ENCODE measurements around the gene VSIG1.

Gene VSIG1

DNA sequence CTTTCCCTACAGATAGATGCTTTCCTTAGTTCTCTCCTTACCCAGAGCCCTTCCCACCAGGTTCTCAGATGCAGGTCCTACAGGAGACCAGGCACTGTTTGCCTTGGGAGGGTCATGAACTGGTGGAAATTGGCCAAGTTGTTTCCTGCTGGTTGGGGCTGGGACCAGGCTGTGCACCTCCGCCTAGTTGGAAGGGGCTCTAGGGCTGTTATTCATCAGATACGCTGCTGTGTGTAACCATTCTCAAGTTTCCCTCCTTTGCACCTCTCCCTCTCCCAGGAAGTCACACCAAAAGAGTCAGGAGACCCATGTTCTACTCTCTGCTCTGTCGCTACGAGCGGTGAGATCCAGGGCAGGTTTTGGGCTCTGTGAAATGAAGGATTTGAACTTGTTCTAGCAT is 11.9 kb upstream of the VSIG1 start:
- DNase-seq (ENCODE audit: low read depth), result no peak
- TF ChIP-seq CTCF (IDR thresholded peaks at IDR 0.05; ENCODE audit: low read depth, low read length, missing control alignments), result no peak
- H3K4me3 ChIP-seq (ENCODE audit: low read depth, low read length), result no peak overlapping the region

DNA sequence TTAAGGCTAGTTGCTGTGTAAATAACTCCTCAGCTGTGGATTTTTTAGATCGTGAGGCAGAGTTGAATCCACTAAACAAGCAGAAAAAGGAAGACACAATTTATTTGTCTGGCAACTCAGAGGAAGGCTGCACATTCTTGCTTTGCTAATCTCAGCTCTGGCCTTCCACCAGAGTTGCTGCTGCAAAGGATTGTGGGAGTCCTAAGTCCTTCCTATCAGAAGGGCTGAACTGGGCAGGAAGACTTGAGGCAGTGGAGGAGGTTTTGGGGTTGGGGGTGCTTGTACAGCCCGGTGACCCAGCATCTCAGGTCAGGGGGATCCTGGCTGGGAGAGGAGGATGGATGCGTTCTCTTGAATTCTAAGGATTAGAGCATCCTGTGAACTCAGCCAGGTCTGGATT is 11.0 kb upstream of the VSIG1 start:
- no peak for DNase-seq (ENCODE audit: low read depth)
- no peak overlapping the region for H3K4me3 ChIP-seq (ENCODE audit: low read depth, low read length)
- no peak for TF ChIP-seq CTCF (IDR thresholded peaks at IDR 0.05; ENCODE audit: low read depth, low read length, missing control alignments)

DNA sequence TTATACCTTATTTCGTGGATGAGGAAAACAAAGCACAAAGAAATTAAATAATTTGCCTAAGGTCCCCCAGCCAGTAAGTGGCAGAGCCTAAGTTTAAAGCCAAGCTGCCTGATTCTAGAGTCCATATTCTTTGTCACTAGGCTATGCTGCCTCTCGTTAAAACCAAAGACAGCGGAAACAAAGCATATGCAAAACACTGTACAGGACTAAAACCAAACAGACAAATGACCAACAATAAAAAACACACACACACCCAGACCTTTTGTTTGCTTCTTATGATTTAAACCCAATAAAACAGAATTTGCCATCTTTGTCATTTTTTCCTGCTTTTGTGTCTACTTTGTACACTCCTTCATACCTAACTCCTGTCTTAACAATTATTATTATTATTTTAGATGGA is 10.1 kb upstream of the VSIG1 start:
- no peak overlapping the region for H3K4me3 ChIP-seq (ENCODE audit: low read depth, low read length)
- no peak for TF ChIP-seq CTCF (IDR thresholded peaks at IDR 0.05; ENCODE audit: low read depth, low read length, missing control alignments)
- DNase-seq (ENCODE audit: low read depth), result no peak

DNA sequence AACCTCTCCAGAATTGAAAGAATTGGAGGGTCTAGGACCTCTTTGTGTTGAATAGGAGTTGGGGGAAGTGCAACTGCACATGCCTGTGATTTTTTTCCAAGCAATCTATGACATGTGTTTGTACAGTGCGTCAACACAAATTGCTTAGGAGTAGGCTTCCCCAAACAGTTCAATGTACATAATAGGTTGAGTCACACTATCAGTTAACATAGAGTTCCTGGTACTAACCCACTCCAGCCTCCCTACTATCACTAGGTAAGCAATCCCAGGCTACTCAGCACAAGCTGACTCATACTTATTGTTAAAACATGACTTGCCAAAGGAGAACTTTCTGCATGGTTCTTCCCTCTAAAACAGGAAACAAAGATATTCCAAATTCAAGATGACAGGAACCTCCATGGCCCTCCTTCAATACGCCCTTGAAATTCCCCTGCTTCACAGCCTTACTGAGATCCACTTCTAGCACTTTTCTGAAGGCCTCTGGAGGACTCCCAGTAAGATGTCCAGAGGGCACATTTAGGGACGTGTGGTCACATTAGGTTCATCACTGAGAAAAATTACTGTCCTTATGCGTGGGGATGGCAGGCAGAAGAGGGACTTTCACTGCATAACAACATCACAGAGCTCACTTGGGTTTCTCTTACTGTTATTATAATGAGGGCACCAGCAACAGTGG is 8.4 kb upstream of the VSIG1 start:
- no peak for TF ChIP-seq CTCF (IDR thresholded peaks at IDR 0.05; ENCODE audit: low read depth, low read length, missing control alignments)
- no peak for DNase-seq (ENCODE audit: low read depth)
- no peak overlapping the region for H3K4me3 ChIP-seq (ENCODE audit: low read depth, low read length)

GRCh38 chrX:108049649-108050048 is 4.8 kb downstream of the VSIG1 start:
- TF ChIP-seq CTCF (IDR thresholded peaks at IDR 0.05; ENCODE audit: low read depth, low read length, missing control alignments), result no peak
- no peak overlapping the region for H3K4me3 ChIP-seq (ENCODE audit: low read depth, low read length)
- no peak for DNase-seq (ENCODE audit: low read depth)

DNA sequence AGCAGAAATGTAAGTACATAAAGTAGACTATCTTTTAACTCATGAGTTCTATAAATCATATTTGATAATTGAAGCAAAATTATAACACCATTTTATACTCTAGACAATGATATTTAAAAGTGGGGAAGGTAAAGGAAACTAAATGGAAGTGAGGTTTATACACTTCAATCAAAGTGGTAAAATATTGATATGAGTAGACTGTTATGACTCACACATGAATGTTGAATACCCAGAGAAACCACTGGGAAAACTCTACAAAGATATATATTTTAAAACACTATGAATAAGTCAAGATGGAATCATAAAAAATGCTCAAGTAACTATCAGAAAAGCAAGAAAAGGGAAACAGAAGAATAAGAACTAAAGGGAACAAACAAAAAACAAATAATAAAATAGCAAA is 8.4 kb downstream of the VSIG1 start:
- no peak for TF ChIP-seq CTCF (IDR thresholded peaks at IDR 0.05; ENCODE audit: low read depth, low read length, missing control alignments)
- DNase-seq (ENCODE audit: low read depth), result no peak
- no peak overlapping the region for H3K4me3 ChIP-seq (ENCODE audit: low read depth, low read length)

- DNase-seq (ENCODE audit: low read depth), result no peak
- no peak for TF ChIP-seq CTCF (IDR thresholded peaks at IDR 0.05; ENCODE audit: low read depth, low read length, missing control alignments)
- no peak overlapping the region for H3K4me3 ChIP-seq (ENCODE audit: low read depth, low read length)
Measured at GRCh38 chrX:108055546-108055945, 10.7 kb downstream of the VSIG1 start.
